ENCODE results near the gene USP54. TPM values are rescaled to one million over a fixed set of nuclear protein-coding genes. Genes with fewer than 3 reads are reported as not detected.
A peak's percentile ranks its signal among the peaks of the same experiment; 100 is the strongest.

Gene USP54
- total and polyA plus RNA-seq, 9 of the 15 experiments (the other 6 are each of a cell fraction or from before 2014, with no cell fraction given) = 3.8 to 40.1 (median 16.9) TPM

GRCh38 chr10:73494213-73494612 is 96.9 kb downstream of the USP54 start (continued):
- TF ChIP-seq, protein P1, sequence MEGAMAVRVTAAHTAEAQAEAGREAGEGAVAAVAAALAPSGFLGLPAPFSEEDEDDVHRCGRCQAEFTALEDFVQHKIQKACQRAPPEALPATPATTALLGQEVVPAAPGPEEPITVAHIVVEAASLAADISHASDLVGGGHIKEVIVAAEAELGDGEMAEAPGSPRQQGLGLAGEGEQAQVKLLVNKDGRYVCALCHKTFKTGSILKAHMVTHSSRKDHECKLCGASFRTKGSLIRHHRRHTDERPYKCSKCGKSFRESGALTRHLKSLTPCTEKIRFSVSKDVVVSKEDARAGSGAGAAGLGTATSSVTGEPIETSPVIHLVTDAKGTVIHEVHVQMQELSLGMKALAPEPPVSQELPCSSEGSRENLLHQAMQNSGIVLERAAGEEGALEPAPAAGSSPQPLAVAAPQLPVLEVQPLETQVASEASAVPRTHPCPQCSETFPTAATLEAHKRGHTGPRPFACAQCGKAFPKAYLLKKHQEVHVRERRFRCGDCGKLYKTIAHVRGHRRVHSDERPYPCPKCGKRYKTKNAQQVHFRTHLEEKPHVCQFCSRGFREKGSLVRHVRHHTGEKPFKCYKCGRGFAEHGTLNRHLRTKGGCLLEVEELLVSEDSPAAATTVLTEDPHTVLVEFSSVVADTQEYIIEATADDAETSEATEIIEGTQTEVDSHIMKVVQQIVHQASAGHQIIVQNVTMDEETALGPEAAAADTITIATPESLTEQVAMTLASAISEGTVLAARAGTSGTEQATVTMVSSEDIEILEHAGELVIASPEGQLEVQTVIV (CRISPR knock-in tag; IDR thresholded peaks at IDR 0.05; ENCODE audit: borderline replicate concordance) = no peak
- TF ChIP-seq ZNF174 (CRISPR knock-in tag; IDR thresholded peaks at IDR 0.05) = no peak
- TF ChIP-seq TGIF2 (CRISPR knock-in tag; IDR thresholded peaks at IDR 0.05) = no peak
- TF ChIP-seq BCOR (IDR thresholded peaks at IDR 0.05) = 0 out of 2 replicates have a peak, but pooled peaks have one; percentile 13
- TF ChIP-seq MAFG (tag; conservative IDR thresholded peaks at IDR 0.05) = no peak
- TF ChIP-seq, protein P2, sequence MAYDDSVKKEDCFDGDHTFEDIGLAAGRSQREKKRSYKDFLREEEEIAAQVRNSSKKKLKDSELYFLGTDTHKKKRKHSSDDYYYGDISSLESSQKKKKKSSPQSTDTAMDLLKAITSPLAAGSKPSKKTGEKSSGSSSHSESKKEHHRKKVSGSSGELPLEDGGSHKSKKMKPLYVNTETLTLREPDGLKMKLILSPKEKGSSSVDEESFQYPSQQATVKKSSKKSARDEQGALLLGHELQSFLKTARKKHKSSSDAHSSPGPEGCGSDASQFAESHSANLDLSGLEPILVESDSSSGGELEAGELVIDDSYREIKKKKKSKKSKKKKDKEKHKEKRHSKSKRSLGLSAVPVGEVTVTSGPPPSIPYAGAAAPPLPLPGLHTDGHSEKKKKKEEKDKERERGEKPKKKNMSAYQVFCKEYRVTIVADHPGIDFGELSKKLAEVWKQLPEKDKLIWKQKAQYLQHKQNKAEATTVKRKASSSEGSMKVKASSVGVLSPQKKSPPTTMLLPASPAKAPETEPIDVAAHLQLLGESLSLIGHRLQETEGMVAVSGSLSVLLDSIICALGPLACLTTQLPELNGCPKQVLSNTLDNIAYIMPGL (CRISPR knock-in tag; IDR thresholded peaks at IDR 0.05) = no peak
- no peak for TF ChIP-seq POLR2G (IDR thresholded peaks at IDR 0.05; ENCODE audit: low read depth, low read length)
- TF ChIP-seq CAMTA2 (CRISPR knock-in tag; conservative IDR thresholded peaks at IDR 0.05) = no peak
- no peak for TF ChIP-seq ZNF395 (CRISPR knock-in tag; IDR thresholded peaks at IDR 0.05)
- TF ChIP-seq, protein P3, sequence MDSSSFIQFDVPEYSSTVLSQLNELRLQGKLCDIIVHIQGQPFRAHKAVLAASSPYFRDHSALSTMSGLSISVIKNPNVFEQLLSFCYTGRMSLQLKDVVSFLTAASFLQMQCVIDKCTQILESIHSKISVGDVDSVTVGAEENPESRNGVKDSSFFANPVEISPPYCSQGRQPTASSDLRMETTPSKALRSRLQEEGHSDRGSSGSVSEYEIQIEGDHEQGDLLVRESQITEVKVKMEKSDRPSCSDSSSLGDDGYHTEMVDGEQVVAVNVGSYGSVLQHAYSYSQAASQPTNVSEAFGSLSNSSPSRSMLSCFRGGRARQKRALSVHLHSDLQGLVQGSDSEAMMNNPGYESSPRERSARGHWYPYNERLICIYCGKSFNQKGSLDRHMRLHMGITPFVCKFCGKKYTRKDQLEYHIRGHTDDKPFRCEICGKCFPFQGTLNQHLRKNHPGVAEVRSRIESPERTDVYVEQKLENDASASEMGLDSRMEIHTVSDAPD (CRISPR knock-in tag; IDR thresholded peaks at IDR 0.05) = no peak
- no peak for TF ChIP-seq ZBTB17 (CRISPR knock-in tag; IDR thresholded peaks at IDR 0.05)
- no peak for TF ChIP-seq ZNF184 (CRISPR knock-in tag; IDR thresholded peaks at IDR 0.05)
- TF ChIP-seq FOXP1 (CRISPR knock-in tag; IDR thresholded peaks at IDR 0.05) = no peak
- TF ChIP-seq FOXK2 (conservative IDR thresholded peaks at IDR 0.05 in 1 of 2, IDR thresholded peaks at IDR 0.05 in 1 of 2; ENCODE audit: low read depth in 2 of 2) = no peak
- no peak for TF ChIP-seq NR2C1 (IDR thresholded peaks at IDR 0.05)
- TF ChIP-seq NR2C1 (tag; IDR thresholded peaks at IDR 0.05) = no peak
- TF ChIP-seq EHMT2 (IDR thresholded peaks at IDR 0.05) = no peak
- no peak for TF ChIP-seq ZNF12 (CRISPR knock-in tag; IDR thresholded peaks at IDR 0.05)
- no peak for TF ChIP-seq ZNF766 (CRISPR knock-in tag; conservative IDR thresholded peaks at IDR 0.05)
- TF ChIP-seq POLR2AphosphoS5 (IDR thresholded peaks at IDR 0.05; ENCODE audit: control insufficient read depth, insufficient read depth, low read depth, low read length) = no peak
- TF ChIP-seq TEAD1 (CRISPR knock-in tag; IDR thresholded peaks at IDR 0.05) = no peak
- 0 out of 2 replicates have a peak, but pooled peaks have one; percentile 15 for TF ChIP-seq ZNF121 (CRISPR knock-in tag; conservative IDR thresholded peaks at IDR 0.05)
- TF ChIP-seq FOXM1 (IDR thresholded peaks at IDR 0.05; ENCODE audit: low read depth) = no peak
- TF ChIP-seq FOXM1 (CRISPR knock-in tag; IDR thresholded peaks at IDR 0.05; ENCODE audit: low read depth) = no peak

All from K562 (cell line).